PC-3 (cell line): ENCODE data around the gene CATSPERB.
"Not testable (repeated sequence)": the region's sequence is repeated elsewhere in the genome, so short reads cannot be mapped to it uniquely, and the experiment has no call there.

Experiments used
- CTCF ChIP-seq: fragments of 300-600 bp; sonication (generic); conservative IDR thresholded peaks from 2 replicates; pipeline ENCODE4 v1.5.1; 2017; ENCODE audit warnings: antibody characterized with exemption, low read depth, mild to moderate bottlenecking, low read length
- EZH2 ChIP-seq: fragments of 300-600 bp; sonication (generic); IDR thresholded peaks from one replicate; pipeline ENCODE4 v1.6.1; 2017; ENCODE audit warnings: antibody characterized with exemption, mild to moderate bottlenecking, low read length; ENCODE audit not compliant: unreplicated experiment
- EZH2phosphoT487 ChIP-seq: fragments of 300-600 bp; sonication (generic); IDR thresholded peaks from 2 replicates; pipeline ENCODE4 v1.6.1; 2018; ENCODE audit warnings: mild to moderate bottlenecking, antibody characterized with exemption, low read length, borderline replicate concordance

- TF ChIP-seq CTCF, EZH2phosphoT487, EZH2: not testable (repeated sequence)
These were observed 197.8 kb downstream of the CATSPERB start for GRCh38 chr14:91534059-91534458.
